Measurements from ENCODE around the gene GNRH2. TPM values are rescaled to one million over a fixed set of nuclear protein-coding genes. Genes with fewer than 3 reads are reported as not detected.

The GNRH2 gene
- total RNA-seq, 1 donor from 2014 or later: not detected

DNA sequence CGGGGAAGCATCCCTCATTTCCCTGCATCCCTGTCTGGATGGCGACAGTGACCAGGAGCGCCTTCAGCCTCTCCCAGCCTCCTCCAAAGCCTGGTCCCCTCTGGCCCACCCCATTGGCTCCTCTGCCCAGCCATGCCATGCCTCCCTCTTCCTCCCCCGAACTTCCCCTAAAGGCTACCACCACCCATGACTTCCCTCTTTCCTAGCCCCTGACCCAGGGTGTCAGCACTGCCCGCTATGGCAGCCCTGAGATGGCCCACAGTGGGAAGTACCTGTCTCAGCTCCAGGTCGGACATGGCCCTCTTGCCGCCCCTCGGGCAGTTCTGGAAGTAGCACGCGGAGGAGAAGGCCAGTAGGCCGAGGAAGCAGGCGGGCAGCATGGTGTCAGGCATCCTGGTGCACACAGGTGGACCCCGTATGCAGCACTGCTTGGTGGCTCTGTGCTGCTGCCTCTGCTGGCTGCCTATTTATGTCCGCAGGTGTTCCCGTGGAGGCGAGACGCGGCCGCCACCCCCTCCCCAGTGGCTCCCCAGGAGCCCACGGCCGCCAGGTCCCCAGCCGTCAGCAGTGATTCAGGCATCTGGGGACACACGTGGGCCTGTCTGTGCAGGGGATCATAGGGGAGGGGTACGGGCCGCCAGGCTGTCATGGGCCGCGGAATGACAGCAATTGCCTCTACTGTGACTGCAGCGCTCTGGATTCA is 41.0 kb downstream of the GNRH2 start, which contains the start of gene AVP:
Gene AVP, minus strand, starts transcription at position 442 of the 703 bp plus-strand sequence. Its CDS starts 50 bp downstream, at position 392.
- H3K4me3 ChIP-seq (ENCODE audit: low read depth, low read length): no peak within 1 kb of the TSS
- TF ChIP-seq, protein P1, sequence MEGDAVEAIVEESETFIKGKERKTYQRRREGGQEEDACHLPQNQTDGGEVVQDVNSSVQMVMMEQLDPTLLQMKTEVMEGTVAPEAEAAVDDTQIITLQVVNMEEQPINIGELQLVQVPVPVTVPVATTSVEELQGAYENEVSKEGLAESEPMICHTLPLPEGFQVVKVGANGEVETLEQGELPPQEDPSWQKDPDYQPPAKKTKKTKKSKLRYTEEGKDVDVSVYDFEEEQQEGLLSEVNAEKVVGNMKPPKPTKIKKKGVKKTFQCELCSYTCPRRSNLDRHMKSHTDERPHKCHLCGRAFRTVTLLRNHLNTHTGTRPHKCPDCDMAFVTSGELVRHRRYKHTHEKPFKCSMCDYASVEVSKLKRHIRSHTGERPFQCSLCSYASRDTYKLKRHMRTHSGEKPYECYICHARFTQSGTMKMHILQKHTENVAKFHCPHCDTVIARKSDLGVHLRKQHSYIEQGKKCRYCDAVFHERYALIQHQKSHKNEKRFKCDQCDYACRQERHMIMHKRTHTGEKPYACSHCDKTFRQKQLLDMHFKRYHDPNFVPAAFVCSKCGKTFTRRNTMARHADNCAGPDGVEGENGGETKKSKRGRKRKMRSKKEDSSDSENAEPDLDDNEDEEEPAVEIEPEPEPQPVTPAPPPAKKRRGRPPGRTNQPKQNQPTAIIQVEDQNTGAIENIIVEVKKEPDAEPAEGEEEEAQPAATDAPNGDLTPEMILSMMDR (conservative IDR thresholded peaks at IDR 0.05; ENCODE audit: low read depth, low read length): no peak
- DNase-seq (ENCODE audit: low read depth): no peak

DNA sequence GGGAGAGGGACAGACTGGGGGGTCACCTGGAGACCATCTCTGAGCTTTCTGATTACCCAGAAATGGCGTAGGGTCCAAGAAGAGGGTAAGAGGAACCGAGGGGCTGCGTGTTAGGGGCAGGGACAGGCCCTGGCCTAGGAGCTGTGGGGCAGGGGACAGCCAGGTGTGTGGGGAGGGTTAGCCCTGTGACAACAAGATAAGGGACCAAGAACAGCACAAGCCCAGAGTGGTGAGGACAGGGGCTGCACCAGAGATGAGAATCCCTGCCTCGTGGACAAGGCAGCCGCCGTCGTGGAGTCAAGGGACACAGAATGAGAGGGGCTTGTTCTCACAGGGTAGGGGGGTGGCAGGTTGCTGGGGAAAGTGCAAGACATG is 41.6 kb downstream of the GNRH2 start:
- TF ChIP-seq, protein P1 (conservative IDR thresholded peaks at IDR 0.05; ENCODE audit: low read depth, low read length): no peak
- no peak for DNase-seq (ENCODE audit: low read depth)
- no peak overlapping the region for H3K4me3 ChIP-seq (ENCODE audit: low read depth, low read length)

DNA sequence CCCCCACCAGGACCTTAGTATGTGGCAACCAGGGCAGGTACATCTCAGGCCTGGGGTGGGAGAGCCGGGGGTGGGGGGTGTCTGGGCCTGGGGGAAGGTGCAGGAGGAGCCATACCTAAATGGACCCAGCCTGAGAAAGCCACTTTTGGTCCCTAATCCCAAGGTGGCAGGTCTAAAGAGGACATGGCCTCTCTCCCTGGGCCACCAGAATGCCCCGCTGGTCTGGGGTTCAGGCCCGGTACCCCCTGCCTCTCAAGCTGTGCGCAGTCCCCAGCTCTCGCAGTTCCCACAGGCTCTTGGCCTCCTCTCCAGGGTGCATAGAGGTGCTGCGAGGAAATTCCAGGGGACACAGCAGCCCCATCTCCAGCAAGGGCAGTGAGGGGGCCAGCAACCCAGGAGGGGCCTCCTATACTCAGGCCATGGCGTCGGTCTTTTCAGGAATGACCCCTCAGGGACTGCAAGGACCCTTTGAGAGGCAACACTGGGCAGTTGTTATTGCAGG is 42.2 kb downstream of the GNRH2 start:
- TF ChIP-seq, protein P1 (conservative IDR thresholded peaks at IDR 0.05; ENCODE audit: low read depth, low read length): no peak
- no peak for DNase-seq (ENCODE audit: low read depth)
- H3K4me3 ChIP-seq (ENCODE audit: low read depth, low read length): no peak overlapping the region

GRCh38 chr20:3088031-3088430 is 44.6 kb downstream of the GNRH2 start:
- TF ChIP-seq, protein P1 (conservative IDR thresholded peaks at IDR 0.05; ENCODE audit: low read depth, low read length): no peak
- no peak for DNase-seq (ENCODE audit: low read depth)
- no peak overlapping the region for H3K4me3 ChIP-seq (ENCODE audit: low read depth, low read length)

- H3K4me3 ChIP-seq (ENCODE audit: low read depth, low read length): no peak overlapping the region
- TF ChIP-seq, protein P1 (conservative IDR thresholded peaks at IDR 0.05; ENCODE audit: low read depth, low read length): no peak
- DNase-seq (ENCODE audit: low read depth): no peak
These were observed 47.1 kb downstream of the GNRH2 start for GRCh38 chr20:3090565-3090964.

GRCh38 chr20:3092611-3093379 is 49.4 kb downstream of the GNRH2 start:
- DNase-seq (ENCODE audit: low read depth): no peak
- TF ChIP-seq, protein P1 (conservative IDR thresholded peaks at IDR 0.05; ENCODE audit: low read depth, low read length): no peak
- H3K4me3 ChIP-seq (ENCODE audit: low read depth, low read length): peak overlapping the region; percentile 43
